T-cell (primary cell): ENCODE data around the gene BCL11B. TPM values are rescaled to one million over a fixed set of nuclear protein-coding genes. Genes with fewer than 3 reads are reported as not detected.
A peak's percentile ranks its signal among the peaks of the same experiment; 100 is the strongest.

Experiments
- ATAC-seq, 4 experiments: fragments of 200-7000 bp in 3 of 4; fragments of 150-1000 bp in 1 of 4; cut with Tn5 transposase; replicated peaks in 1 of 4; 1 replicate in 3 of 4; 2 replicates in 1 of 4; pipeline ENCODE4 v1.10.0; 2021; ENCODE audit warnings: moderate library complexity in 3 of 4, mild to moderate bottlenecking in 2 of 4, moderate number of reproducible peaks in 1 of 4
- CTCF ChIA-PET, 2 donors: fragments of 300-600 bp; sonication (Branson Sonifier 250); formaldehyde crosslinking; loops; one replicate each; lab custom pipeline; 2022; ENCODE audit warnings: antibody characterized with exemption in 2 of 2; lab: Charles Lee
- POLR2A ChIA-PET, 2 donors: fragments of 300-600 bp; sonication (Branson Sonifier 250); formaldehyde crosslinking; loops; one replicate each; lab custom pipeline; 2022; ENCODE audit warnings: antibody characterized with exemption in 2 of 2; lab: Charles Lee
- DNase-seq, 35 experiments: peaks; one replicate each; pipeline versions ENCODE4 v3.0.0 to v3.0.0-alpha.2; 2013 to 2023
- H3K27ac ChIP-seq: one replicate; pipeline ENCODE4 v1.5.1; 2013; ENCODE audit warnings: low read length
- H3K27me3 ChIP-seq, 2 experiments: replicated peaks in 1 of 2; 1 replicate in 1 of 2; 2 replicates in 1 of 2; pipeline versions ENCODE4 v1.6.1 to v1.7.0; 2013; ENCODE audit warnings: low read length in 1 of 2, mixed read lengths in 1 of 2; ENCODE audit not compliant: control insufficient read depth in 2 of 2, insufficient read depth in 2 of 2; ENCODE audit errors: extremely low read depth in 1 of 2
- H3K36me3 ChIP-seq, 2 donors: 1 replicate in 1 of 2; 2 replicates in 1 of 2; pipeline versions ENCODE4 v1.6.1 to v1.7.0; 2013; ENCODE audit warnings: low read length in 1 of 2; ENCODE audit not compliant: control insufficient read depth in 2 of 2, insufficient read depth in 1 of 2; ENCODE audit errors: extremely low read depth in 1 of 2
- H3K4me1 ChIP-seq, 2 experiments: 1 replicate in 1 of 2; 2 replicates in 1 of 2; pipeline versions ENCODE4 v1.6.1 to v1.7.0; 2013; ENCODE audit warnings: low read length in 2 of 2, mixed read lengths in 1 of 2; ENCODE audit not compliant: insufficient read depth in 2 of 2, control insufficient read depth in 1 of 2; ENCODE audit errors: extremely low read depth in 1 of 2
- H3K4me3 ChIP-seq, 2 donors: 1 replicate in 1 of 2; 2 replicates in 1 of 2; pipeline versions ENCODE4 v1.5.1 to v1.7.0; 2013; ENCODE audit warnings: mild to moderate bottlenecking in 2 of 2, low read length in 1 of 2, moderate library complexity in 1 of 2; ENCODE audit not compliant: control insufficient read depth in 1 of 2; ENCODE audit errors: extremely low read depth in 1 of 2
- H3K9me3 ChIP-seq: 2 replicates; pipeline ENCODE4 v1.7.0; 2013
- H3K27ac Mint-ChIP-seq, 2 donors: one replicate each; pipeline ENCODE4 v1.8.0; 2020 to 2021; ENCODE audit warnings: mild to moderate bottlenecking in 2 of 2, mixed read lengths in 2 of 2
- H3K27me3 Mint-ChIP-seq, 2 donors: one replicate each; pipeline ENCODE4 v1.8.0; 2021 to 2022; ENCODE audit warnings: mixed read lengths in 2 of 2
- H3K36me3 Mint-ChIP-seq: one replicate; pipeline ENCODE4 v1.8.0; 2021; ENCODE audit warnings: mixed read lengths
- H3K4me1 Mint-ChIP-seq, 3 donors: one replicate each; pipeline ENCODE4 v1.8.0; 2020 to 2022; ENCODE audit warnings: mixed read lengths in 3 of 3, mild to moderate bottlenecking in 1 of 3
- H3K4me3 Mint-ChIP-seq, 3 donors: one replicate each; pipeline ENCODE4 v1.8.0; 2020 to 2022; ENCODE audit warnings: mild to moderate bottlenecking in 3 of 3, mixed read lengths in 3 of 3, moderate library complexity in 3 of 3
- H3K9me3 Mint-ChIP-seq, 3 donors: one replicate each; pipeline ENCODE4 v1.8.0; 2020 to 2022; ENCODE audit warnings: mixed read lengths in 3 of 3
- WGBS: methylation state at CpG from one replicate; pipeline ENCODE4 v1.1.5; 2013; ENCODE audit warnings: missing lambda C conversion rate; ENCODE audit not compliant: insufficient coverage; 5-methylcytosine and 5-hydroxymethylcytosine counted together
- total RNA-seq, 35 experiments: library from RNA in 6 of 35; stranded (reverse) in 6 of 35; fragments of 120-200 nt in 1 of 35; gene quantifications; one replicate each; pipeline versions ENCODE4 v1.2.1 to v1.2.4 and lab custom pipeline; 2013 to 2026

Gene BCL11B
- total RNA-seq, 5 donors from 2014 or later (not counting 1 experiment from before 2014, with no cell fraction given): 181 to 240 (median 196) TPM

- H3K4me1 Mint-ChIP-seq: peaks cover 17 to 24% (median 24%) of the 10 kb centered on the region in 3 donors
- H3K4me3 Mint-ChIP-seq: no peak overlapping the region
- Histone ChIP-seq H3K36me3 (no peaks in the 10 kb centered on the region), H3K27me3 (no peaks in the 10 kb centered on the region), H3K4me3 (no peak overlapping the region), H3K4me1 (peaks cover 0 to 18% of the 10 kb centered on the region in 2 experiments), H3K27ac (no peak overlapping the region), H3K9me3 (no peaks in the 10 kb centered on the region)
- no peaks in the 10 kb centered on the region for H3K27me3 Mint-ChIP-seq
- no peak for ATAC-seq
- H3K36me3 Mint-ChIP-seq: peaks cover 3% of the 10 kb centered on the region
- POLR2A ChIA-PET: no interaction called here
- no peak for DNase-seq
- WGBS: 88% methylated on average over 5 of the region's 7 CpGs
- no peak overlapping the region for H3K27ac Mint-ChIP-seq
- no peaks in the 10 kb centered on the region for H3K9me3 Mint-ChIP-seq
- CTCF ChIA-PET: interaction anchor here in 1 of 2 donors (0.7 kb wide), 1 partner anchor 76 kb away, joined by 3 read pairs; no protein-coding TSS in a partner anchor
Measured at GRCh38 chr14:99141236-99141635, 130.8 kb downstream of the BCL11B start.

- H3K9me3 ChIP-seq: no peaks in the 10 kb centered on the region
- no peaks in the 10 kb centered on the region for H3K9me3 Mint-ChIP-seq
- no peaks in the 10 kb centered on the region for H3K27me3 Mint-ChIP-seq
- H3K4me1 Mint-ChIP-seq: peaks cover 20 to 32% (median 22%) of the 10 kb centered on the region in 3 donors
- peaks cover 0 to 21% of the 10 kb centered on the region in 2 experiments for H3K4me1 ChIP-seq
- no peaks in the 10 kb centered on the region for H3K27me3 ChIP-seq
- 93% methylated on average over 11 of the region's 16 CpGs for WGBS
- ATAC-seq (no peak), DNase-seq (no peak)
- H3K27ac Mint-ChIP-seq: no peak overlapping the region
- no peaks in the 10 kb centered on the region for H3K36me3 ChIP-seq
- ChIA-PET POLR2A (no interaction called here), CTCF (no interaction called here)
- no peak overlapping the region for H3K4me3 Mint-ChIP-seq
- peaks cover 7% of the 10 kb centered on the region for H3K36me3 Mint-ChIP-seq
- no peak overlapping the region for H3K27ac ChIP-seq
- no peak overlapping the region for H3K4me3 ChIP-seq
Measured at GRCh38 chr14:99138999-99139865, 132.8 kb downstream of the BCL11B start.

- Histone ChIP-seq H3K36me3 (no peaks in the 10 kb centered on the region), H3K27ac (no peak overlapping the region), H3K27me3 (no peaks in the 10 kb centered on the region), H3K4me1 (peaks cover 0 to 25% of the 10 kb centered on the region in 2 experiments), H3K4me3 (no peak overlapping the region), H3K9me3 (no peaks in the 10 kb centered on the region)
- no peak overlapping the region for H3K4me3 Mint-ChIP-seq
- peaks cover 7% of the 10 kb centered on the region for H3K36me3 Mint-ChIP-seq
- ChIA-PET POLR2A (no interaction called here), CTCF (no interaction called here)
- H3K4me1 Mint-ChIP-seq: peaks cover 22 to 36% (median 30%) of the 10 kb centered on the region in 3 donors
- ATAC-seq (peak; percentile 41 to 84 (median 56)), DNase-seq (peak in 2 of 35 experiments; percentile 20 to 48)
- WGBS: 68% methylated on average over 6 of the region's 8 CpGs
- H3K9me3 Mint-ChIP-seq: no peaks in the 10 kb centered on the region
- peak overlapping the region in 1 of 2 donors; percentile 17 for H3K27ac Mint-ChIP-seq
- H3K27me3 Mint-ChIP-seq: no peaks in the 10 kb centered on the region
Measured at GRCh38 chr14:99137913-99138571, 134.0 kb downstream of the BCL11B start.

- Mint-ChIP-seq H3K4me1 (peaks cover 22 to 36% (median 30%) of the 10 kb centered on the region in 3 donors), H3K9me3 (no peaks in the 10 kb centered on the region), H3K27ac (no peak overlapping the region), H3K27me3 (no peaks in the 10 kb centered on the region), H3K36me3 (peaks cover 10% of the 10 kb centered on the region), H3K4me3 (no peak overlapping the region)
- DNase-seq: peak in 2 of 35 experiments; percentile 4 to 12
- H3K27me3 ChIP-seq: no peaks in the 10 kb centered on the region
- peak in 1 of 4 experiments; percentile 15 for ATAC-seq
- no peaks in the 10 kb centered on the region for H3K9me3 ChIP-seq
- ChIA-PET POLR2A (no interaction called here), CTCF (interaction anchor here in 1 of 2 donors (0.5 kb wide), 1 partner anchor 1308 kb away, joined by 3 read pairs; no protein-coding TSS in a partner anchor)
- WGBS: 79% methylated on average over 10 of the region's 11 CpGs
- no peak overlapping the region for H3K4me3 ChIP-seq
- no peaks in the 10 kb centered on the region for H3K36me3 ChIP-seq
- H3K4me1 ChIP-seq: peaks cover 0 to 25% of the 10 kb centered on the region in 2 experiments
- no peak overlapping the region for H3K27ac ChIP-seq
Measured at GRCh38 chr14:99137001-99137700, 134.8 kb downstream of the BCL11B start.

- no peaks in the 10 kb centered on the region for H3K27me3 Mint-ChIP-seq
- no peaks in the 10 kb centered on the region for H3K9me3 Mint-ChIP-seq
- ATAC-seq (no peak), DNase-seq (no peak)
- Histone ChIP-seq H3K36me3 (no peaks in the 10 kb centered on the region), H3K4me1 (peaks cover 0 to 25% of the 10 kb centered on the region in 2 experiments), H3K27me3 (no peaks in the 10 kb centered on the region), H3K4me3 (no peak overlapping the region), H3K27ac (no peak overlapping the region), H3K9me3 (no peaks in the 10 kb centered on the region)
- H3K27ac Mint-ChIP-seq: no peak overlapping the region
- H3K4me1 Mint-ChIP-seq: peaks cover 22 to 40% (median 30%) of the 10 kb centered on the region in 3 donors
- H3K4me3 Mint-ChIP-seq: no peak overlapping the region
- CTCF ChIA-PET: interaction anchor here in 1 of 2 donors (0.5 kb wide), 1 partner anchor 1307 kb away, joined by 3 read pairs; no protein-coding TSS in a partner anchor
- WGBS: 100% methylated on average over 1 of the region's 7 CpGs
- H3K36me3 Mint-ChIP-seq: peaks cover 10% of the 10 kb centered on the region
- POLR2A ChIA-PET: no interaction called here
Measured at GRCh38 chr14:99136401-99136800, 135.6 kb downstream of the BCL11B start.

- Histone ChIP-seq H3K27me3 (no peaks in the 10 kb centered on the region), H3K27ac (no peak overlapping the region), H3K36me3 (no peaks in the 10 kb centered on the region), H3K9me3 (no peaks in the 10 kb centered on the region), H3K4me3 (no peak overlapping the region), H3K4me1 (peaks cover 0 to 25% of the 10 kb centered on the region in 2 experiments)
- H3K4me3 Mint-ChIP-seq: no peak overlapping the region
- no peak overlapping the region for H3K27ac Mint-ChIP-seq
- no peaks in the 10 kb centered on the region for H3K9me3 Mint-ChIP-seq
- H3K36me3 Mint-ChIP-seq: peaks cover 8% of the 10 kb centered on the region
- CTCF ChIA-PET: no interaction called here
- no peaks in the 10 kb centered on the region for H3K27me3 Mint-ChIP-seq
- 97% methylated on average over 3 of the region's 5 CpGs for WGBS
- DNase-seq (no peak), ATAC-seq (no peak)
- POLR2A ChIA-PET: no interaction called here
- H3K4me1 Mint-ChIP-seq: peaks cover 22 to 41% (median 30%) of the 10 kb centered on the region in 3 donors
Measured at GRCh38 chr14:99136047-99136400, 136.0 kb downstream of the BCL11B start.
